Measurements from ENCODE around the gene AIPL1.

DNA sequence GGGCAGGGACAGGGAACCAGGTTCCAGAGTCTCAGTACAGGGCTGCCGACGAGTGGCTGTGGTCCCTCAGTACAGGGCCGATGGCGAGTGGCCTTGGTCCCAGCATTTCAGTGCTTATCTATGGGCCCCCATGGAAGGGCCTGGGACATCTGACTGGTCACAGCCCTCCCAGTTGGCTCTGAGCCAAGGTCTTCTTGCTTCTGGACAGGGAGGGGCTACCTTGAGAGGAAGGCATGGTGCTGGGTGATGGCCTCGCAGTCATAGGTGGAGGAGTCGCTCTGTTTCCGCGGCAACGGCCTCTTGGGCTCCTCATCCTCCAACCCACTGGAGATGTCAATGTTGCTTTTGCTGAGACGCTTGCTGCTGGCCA is 41.9 kb upstream of the AIPL1 start:
- TF ChIP-seq, protein P1, sequence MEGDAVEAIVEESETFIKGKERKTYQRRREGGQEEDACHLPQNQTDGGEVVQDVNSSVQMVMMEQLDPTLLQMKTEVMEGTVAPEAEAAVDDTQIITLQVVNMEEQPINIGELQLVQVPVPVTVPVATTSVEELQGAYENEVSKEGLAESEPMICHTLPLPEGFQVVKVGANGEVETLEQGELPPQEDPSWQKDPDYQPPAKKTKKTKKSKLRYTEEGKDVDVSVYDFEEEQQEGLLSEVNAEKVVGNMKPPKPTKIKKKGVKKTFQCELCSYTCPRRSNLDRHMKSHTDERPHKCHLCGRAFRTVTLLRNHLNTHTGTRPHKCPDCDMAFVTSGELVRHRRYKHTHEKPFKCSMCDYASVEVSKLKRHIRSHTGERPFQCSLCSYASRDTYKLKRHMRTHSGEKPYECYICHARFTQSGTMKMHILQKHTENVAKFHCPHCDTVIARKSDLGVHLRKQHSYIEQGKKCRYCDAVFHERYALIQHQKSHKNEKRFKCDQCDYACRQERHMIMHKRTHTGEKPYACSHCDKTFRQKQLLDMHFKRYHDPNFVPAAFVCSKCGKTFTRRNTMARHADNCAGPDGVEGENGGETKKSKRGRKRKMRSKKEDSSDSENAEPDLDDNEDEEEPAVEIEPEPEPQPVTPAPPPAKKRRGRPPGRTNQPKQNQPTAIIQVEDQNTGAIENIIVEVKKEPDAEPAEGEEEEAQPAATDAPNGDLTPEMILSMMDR (conservative IDR thresholded peaks at IDR 0.05; ENCODE audit: low read depth, low read length), result no peak
- TF ChIP-seq EZH2 (IDR thresholded peaks at IDR 0.05; ENCODE audit: borderline replicate concordance, low read depth, low read length, poor library complexity, severe bottlenecking), result no peak

Measured in A673 (cell line).